ENCODE results near the gene LPCAT3. TPM values are rescaled to one million over a fixed set of nuclear protein-coding genes. Genes with fewer than 3 reads are reported as not detected.

LPCAT3 gene
- total RNA-seq (2012; rRNA removed) (6.4 and 7.0 TPM in 2 replicates), polyA plus RNA-seq (2012; rRNA removed) (17.4 and 18.6 TPM in 2 replicates), Bru-seq, nascent RNA (percentile 66 among the genes with signal in this experiment), BruChase-seq, experiment 1, labeled RNA remaining after a 6-hour chase (percentile 86 among the genes with signal in this experiment), BruChase-seq, experiment 2, labeled RNA remaining after a 2-hour chase (percentile 76 among the genes with signal in this experiment)
- polyA plus RNA-seq (2012; cell fraction: cytosol; rRNA removed) = 12.0 and 14.0 TPM in 2 replicates
- polyA plus RNA-seq (2012; cell fraction: nucleus; rRNA removed; ENCODE audit: low replicate concordance) = 18.1 and 40.0 TPM in 2 replicates
- long read RNA-seq, transcript LPCAT3-201 (13 exons, 2,268 nt) = major isoform, 22 of 31 reads
- long read RNA-seq, partial matches to known transcripts = 4 of 31 reads
- long read RNA-seq, other reads (novel, unspliced or antisense) = 5 of 31 reads

GRCh38 chr12:7018350-7019042 lies at the start of gene LPCAT3:
TSS of gene LPCAT3 (minus strand) at chr12:7018476. CDS start at chr12:7018424, 52 bp downstream.
- intact Hi-C loops (cut with micrococcal nuclease) = loop anchor here (1.0 to 2.0 kb wide), 3 partner anchors 48 to 91 kb away; partner anchors contain the start of genes C1R, C1RL, EMG1 and PHB2
- Histone ChIP-seq H4K8ac (ENCODE audit: low read depth in 2 of 2, low read length in 2 of 2) (peak within 1 kb of the TSS in 1 of 2 experiments; percentile 80; a peak in 1 of 4 replicates), H2BK5ac (ENCODE audit: low read depth, low read length, poor library complexity, severe bottlenecking) (peak within 1 kb of the TSS; percentile 45), H4K91ac (ENCODE audit: insufficient read depth, low read depth, low read length) (no peak within 1 kb of the TSS), H4K5ac (ENCODE audit: low read depth, low read length) (peak within 1 kb of the TSS; percentile 53), H3K23ac (ENCODE audit: low read depth, low read length) (peak within 1 kb of the TSS; percentile 58; the same call in 1 of the 2 replicates), H2AK9ac (replicated peaks; ENCODE audit: low read depth, low read length, poor library complexity) (no peak within 1 kb of the TSS), H2BK20ac (ENCODE audit: low read depth, low read length) (no peak within 1 kb of the TSS), H3K27ac (ENCODE audit: insufficient read depth, low read length) (peak within 1 kb of the TSS; percentile 79), H3K14ac (replicated peaks; ENCODE audit: low read depth, low read length) (peak within 1 kb of the TSS; percentile 45), H3K4me1 (ENCODE audit: control insufficient read depth, insufficient read depth, low read length) (peaks cover 5% of the 10 kb centered on the region; the same call in 1 of the 2 replicates), H2AFZ (replicated peaks; ENCODE audit: low read length, poor library complexity) (peak within 1 kb of the TSS; percentile 93), H3K9me3 (ENCODE audit: control insufficient read depth, insufficient read depth, low read length) (no peaks in the 10 kb centered on the region), H2BK120ac (ENCODE audit: low read depth, low read length) (peak within 1 kb of the TSS; percentile 70), H3K27me3 (ENCODE audit: control insufficient read depth, insufficient read depth, low read length) (no peaks in the 10 kb centered on the region), H3K56ac (ENCODE audit: extremely low read depth, insufficient read depth, low read length) (peak within 1 kb of the TSS; percentile 18), H3K36me3 (ENCODE audit: control insufficient read depth, insufficient read depth, low read length) (no peaks in the 10 kb centered on the region), H3K4me3 (ENCODE audit: insufficient read depth, low read depth, low read length) (peak within 1 kb of the TSS; percentile 90), H3K9me1 (ENCODE audit: insufficient read depth, low read length) (no peaks in the 10 kb centered on the region; the same call in 1 of the 2 replicates), H2AK5ac (ENCODE audit: low read depth, low read length) (peak within 1 kb of the TSS; percentile 29; the same call in 1 of the 2 replicates), H3K4ac (ENCODE audit: low read depth, low read length) (peak within 1 kb of the TSS; percentile 57), H3K18ac (ENCODE audit: low read depth, low read length) (peak within 1 kb of the TSS; percentile 77; the same call in 1 of the 2 replicates), H2BK15ac (ENCODE audit: low read depth, low read length) (peak within 1 kb of the TSS; percentile 5; the same call in 1 of the 3 replicates), H3K4me2 (ENCODE audit: low read depth, low read length) (peak within 1 kb of the TSS; percentile 93), H3K9ac (ENCODE audit: low read depth, low read length) (peak within 1 kb of the TSS; percentile 68), H3K79me1 (ENCODE audit: low read depth in 1 of 2, low read length in 2 of 2) (peaks cover 0 to 22% of the 10 kb centered on the region in 2 experiments; a peak in 3 of 4 replicates), H4K20me1 (ENCODE audit: insufficient read depth, low read length) (no peaks in the 10 kb centered on the region)
- ATAC-seq (ENCODE audit: low read depth) (peak; percentile 95), DNase-seq (peak; percentile 90)
- POLR2A ChIA-PET (ENCODE audit: unreplicated experiment) = interaction anchor here (0.6 kb wide), 1 partner anchor 8 kb away, joined by 3 read pairs; no protein-coding TSS in a partner anchor
- TF ChIP-seq CTCF (conservative IDR thresholded peaks at IDR 0.05; ENCODE audit: low read depth, low read length) (peak; percentile 94), MXI1 (IDR thresholded peaks at IDR 0.05; ENCODE audit: borderline replicate concordance, low read depth, low read length) (peak; percentile 48; the same call in 1 of the 2 replicates), MAZ (IDR thresholded peaks at IDR 0.05; ENCODE audit: borderline replicate concordance, low read depth, low read length) (peak; percentile 71), CHD1 (IDR thresholded peaks at IDR 0.05; ENCODE audit: low read depth, low read length) (no peak), SMC3 (IDR thresholded peaks at IDR 0.05; ENCODE audit: low read depth, low read length) (peak; percentile 66), RCOR1 (IDR thresholded peaks at IDR 0.05; ENCODE audit: insufficient replicate concordance, low read length) (peak; percentile 45), NFE2L2 (IDR thresholded peaks at IDR 0.05; ENCODE audit: low read depth, low read length) (no peak), RAD21 (IDR thresholded peaks at IDR 0.05; ENCODE audit: low read length) (peak; percentile 57), CEBPB (IDR thresholded peaks at IDR 0.05; ENCODE audit: low read depth, low read length) (no peak)
- in situ Hi-C loops (cut with MboI; ENCODE audit: low sequenced_read_pairs) = no loop called here
- no TSS peak for BruUV-seq (replicated peaks)
- dilution Hi-C loops (cut with HindIII; ENCODE audit: low sequenced_read_pairs, unreplicated experiment) = no loop called here
- CTCF ChIA-PET = interaction anchor here (0.5 to 0.8 kb wide), 2 partner anchors 8 to 146 kb away, joined by 3 read pairs; no protein-coding TSS in a partner anchor
- WGBS, 2 experiments (ENCODE audit: extremely low coverage in 2 of 2, insufficient read length in 1 of 2) = 0% methylated on average over 18 of the region's 77 CpGs; no CpG with 5 or more reads in 1 of the 2 experiments

All from IMR-90 (cell line).